ENCODE results near the gene PRR29.
"Not testable (repeated sequence)": the region's sequence is repeated elsewhere in the genome, so short reads cannot be mapped to it uniquely, and the experiment has no call there.

Gene PRR29

DNA sequence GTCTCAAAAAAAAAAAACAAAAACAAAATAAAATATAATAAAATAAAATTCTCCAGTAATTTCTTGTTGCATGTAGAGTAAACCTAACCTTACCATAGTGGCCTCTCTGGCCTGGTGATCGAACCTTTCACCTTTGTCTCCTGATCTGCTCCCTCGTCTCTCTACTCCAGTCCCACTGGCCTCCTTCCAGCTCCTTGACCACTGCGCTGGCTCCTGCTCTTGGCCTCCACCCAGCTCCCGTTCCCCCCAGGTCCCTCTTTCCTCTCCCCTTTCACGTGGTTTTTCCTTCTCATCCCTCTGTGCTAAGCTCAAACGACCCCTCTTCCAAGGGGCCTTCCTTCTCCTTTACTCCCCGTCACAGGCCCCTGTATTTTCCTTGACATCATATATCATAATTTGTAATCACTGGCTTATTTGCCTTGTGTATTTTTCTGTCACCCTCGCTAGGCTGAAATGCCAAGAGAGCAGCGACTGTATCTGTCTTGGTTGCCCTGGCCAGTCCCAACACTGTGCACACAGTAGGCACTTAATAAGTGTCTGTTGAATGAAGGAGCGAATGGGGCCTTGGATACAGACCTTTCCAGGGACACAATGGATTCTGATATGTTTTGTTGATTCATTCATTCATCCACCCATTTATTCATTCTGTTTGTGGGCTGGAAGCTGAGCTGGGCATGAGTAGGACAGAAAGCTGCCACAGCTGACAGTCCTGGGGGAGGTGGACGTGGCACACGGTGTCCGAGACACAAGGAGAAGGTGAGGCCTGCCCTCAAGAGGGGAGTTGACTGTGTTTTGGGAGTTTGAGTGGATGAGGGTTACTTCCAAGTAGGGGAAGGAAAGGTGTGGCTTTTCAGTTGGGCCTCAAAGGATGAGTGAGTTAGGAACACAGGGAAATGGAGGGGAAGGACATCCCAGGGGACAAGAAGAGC is 19.6 kb upstream of the PRR29 start:
- Histone ChIP-seq H3K4me1 (peaks cover 3% of the 10 kb centered on the region), H3K9ac (no peak overlapping the region), H2AFZ (no peak overlapping the region), H3K27ac (no peak overlapping the region), H3K27me3 (ENCODE audit: control insufficient read depth, insufficient read depth, low read length) (no peaks in the 10 kb centered on the region), H3K4me2 (ENCODE audit: low read length) (no peak overlapping the region), H3K9me3 (ENCODE audit: control insufficient read depth, low read length) (no peaks in the 10 kb centered on the region), H3K4me3 (ENCODE audit: low read depth, low read length) (no peak overlapping the region), H3K79me2 (no peaks in the 10 kb centered on the region), H3K36me3 (ENCODE audit: control insufficient read depth, insufficient read depth, low read length) (no peaks in the 10 kb centered on the region)
- no peak for TF ChIP-seq CTCF (IDR thresholded peaks at IDR 0.05)

DNA sequence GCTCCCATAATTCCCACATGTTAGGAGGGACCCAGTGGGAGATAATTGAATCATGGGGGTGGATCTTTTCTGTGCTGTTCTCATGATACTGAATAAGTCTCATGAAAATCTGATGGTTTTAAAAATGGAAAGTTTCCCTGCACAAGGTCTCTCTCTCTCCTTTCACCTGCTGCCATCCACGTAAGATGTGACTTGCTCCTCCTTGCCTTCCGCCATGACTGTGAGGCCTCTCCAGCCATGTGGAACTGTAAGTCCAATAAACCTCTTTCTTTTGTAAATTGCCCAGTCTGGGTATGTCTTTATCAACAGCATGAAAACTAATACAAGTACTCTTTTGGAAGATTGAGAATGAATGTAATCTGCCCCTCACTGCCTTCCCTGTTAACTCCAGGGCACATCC is 15.5 kb upstream of the PRR29 start:
- H3K36me3 ChIP-seq (ENCODE audit: control insufficient read depth, insufficient read depth, low read length); H3K9ac ChIP-seq; H3K9me3 ChIP-seq (ENCODE audit: control insufficient read depth, low read length); H2AFZ ChIP-seq; H3K4me3 ChIP-seq (ENCODE audit: low read depth, low read length); H3K79me2 ChIP-seq; H3K27me3 ChIP-seq (ENCODE audit: control insufficient read depth, insufficient read depth, low read length); H3K27ac ChIP-seq; H3K4me2 ChIP-seq (ENCODE audit: low read length): not testable (repeated sequence)
- peaks cover 11% of the 10 kb centered on the region for H3K4me1 ChIP-seq

DNA sequence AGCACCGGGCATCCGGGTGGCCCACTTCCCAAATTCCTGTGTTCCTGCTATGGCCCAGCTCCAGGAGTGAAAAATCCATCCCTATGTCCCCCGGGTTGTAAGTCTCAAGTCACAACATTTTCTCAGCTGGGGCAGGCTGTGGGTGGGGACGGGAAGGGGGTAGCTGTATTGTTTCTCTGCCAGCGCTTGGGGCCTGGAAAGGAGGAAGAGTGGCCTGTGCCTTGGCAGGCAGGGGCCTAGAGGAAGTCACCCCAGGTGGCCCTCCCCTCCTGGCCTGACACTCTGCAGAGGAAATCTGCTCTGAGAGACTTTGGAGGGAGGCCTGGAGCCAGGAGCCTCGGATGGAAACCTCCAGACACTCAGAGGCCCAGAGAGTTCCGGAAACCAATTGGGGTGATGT is 14.8 kb upstream of the PRR29 start:
- Histone ChIP-seq H3K4me2 (ENCODE audit: low read length) (no peak overlapping the region), H3K36me3 (ENCODE audit: control insufficient read depth, insufficient read depth, low read length) (no peaks in the 10 kb centered on the region), H2AFZ (no peak overlapping the region), H3K79me2 (no peaks in the 10 kb centered on the region), H3K9ac (no peak overlapping the region), H3K27ac (no peak overlapping the region), H3K4me3 (ENCODE audit: low read depth, low read length) (no peak overlapping the region), H3K4me1 (peaks cover 11% of the 10 kb centered on the region), H3K9me3 (ENCODE audit: control insufficient read depth, low read length) (no peaks in the 10 kb centered on the region), H3K27me3 (ENCODE audit: control insufficient read depth, insufficient read depth, low read length) (no peaks in the 10 kb centered on the region)
- TF ChIP-seq CTCF (IDR thresholded peaks at IDR 0.05): no peak

DNA sequence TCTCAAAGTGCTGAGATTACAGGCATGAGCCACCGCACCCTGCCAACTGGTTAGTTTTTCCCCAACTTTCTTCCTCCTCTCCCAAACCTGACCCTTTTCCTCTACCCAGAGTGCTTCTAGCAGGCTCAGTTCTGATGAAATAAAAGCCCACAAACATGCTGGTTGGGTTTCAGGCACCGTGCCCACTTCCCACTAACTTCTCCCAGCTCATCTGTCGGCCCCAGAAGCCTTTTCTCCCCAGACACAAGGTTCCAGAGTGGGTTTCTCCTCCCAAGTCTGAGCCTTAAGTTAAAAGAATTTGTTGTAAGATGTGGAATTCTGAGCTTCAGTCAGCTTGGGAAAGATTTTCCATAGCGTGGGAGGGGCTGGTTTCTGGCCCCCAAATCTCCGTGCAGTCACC is 13.9 kb upstream of the PRR29 start:
- no peak overlapping the region for H3K9ac ChIP-seq
- no peak overlapping the region for H2AFZ ChIP-seq
- H3K27me3 ChIP-seq (ENCODE audit: control insufficient read depth, insufficient read depth, low read length): no peaks in the 10 kb centered on the region

More for the DNA sequence above, 13.9 kb upstream of the PRR29 start:
- H3K79me2 ChIP-seq: no peaks in the 10 kb centered on the region
- no peak for TF ChIP-seq CTCF (IDR thresholded peaks at IDR 0.05)
- H3K4me3 ChIP-seq (ENCODE audit: low read depth, low read length): no peak overlapping the region
- peak overlapping the region; percentile 53 for H3K27ac ChIP-seq
- H3K4me1 ChIP-seq: peaks cover 11% of the 10 kb centered on the region
- H3K36me3 ChIP-seq (ENCODE audit: control insufficient read depth, insufficient read depth, low read length): no peaks in the 10 kb centered on the region
- H3K9me3 ChIP-seq (ENCODE audit: control insufficient read depth, low read length): no peaks in the 10 kb centered on the region
- no peak overlapping the region for H3K4me2 ChIP-seq (ENCODE audit: low read length)

Data from parathyroid adenoma (tissue), 2 donors.